Urothelium cell line (cell line): ENCODE data around the gene POLR2I.
"Not testable (repeated sequence)": the region's sequence is repeated elsewhere in the genome, so short reads cannot be mapped to it uniquely, and the experiment has no call there.

Experiments
- DNase-seq: peaks from one replicate; pipeline ENCODE4 v3.0.0; 2011; ENCODE audit warnings: low spot score, mixed read lengths
- FAIRE-seq: peaks from 2 replicates; lab custom pipeline; 2011; peaks lifted over from hg19 to GRCh38; lab: Jason Lieb, UNC

Gene POLR2I

GRCh38 chr19:36134867-36135266, 20.2 kb upstream of the POLR2I start:
- not testable (repeated sequence) for DNase-seq, FAIRE-seq

- DNase-seq, FAIRE-seq: not testable (repeated sequence)
These were observed 16.5 kb upstream of the POLR2I start for GRCh38 chr19:36131221-36131620.

- no peak for DNase-seq
- no peak for FAIRE-seq
These were observed 13.7 kb upstream of the POLR2I start for GRCh38 chr19:36128392-36128736.

- no peak for DNase-seq
- FAIRE-seq: no peak
These were observed 10.9 kb upstream of the POLR2I start for GRCh38 chr19:36125557-36125956.

GRCh38 chr19:36121486-36122124, 6.9 kb upstream of the POLR2I start:
- DNase-seq (no peak), FAIRE-seq (no peak)

- DNase-seq (no peak), FAIRE-seq (no peak)
These were observed 6.3 kb upstream of the POLR2I start for GRCh38 chr19:36120984-36121358.

GRCh38 chr19:36120092-36120983, 5.7 kb upstream of the POLR2I start:
- FAIRE-seq (no peak), DNase-seq (no peak)

GRCh38 chr19:36116344-36116637, 1.6 kb upstream of the POLR2I start:
- FAIRE-seq: no peak
- no peak for DNase-seq

GRCh38 chr19:36115453-36116343, 1.0 kb upstream of the POLR2I start, which contains the start of gene TBCB:
Gene TBCB (plus strand): TSS chr19:36115468. CDS start chr19:36115561, 93 bp downstream.
- FAIRE-seq (no peak), DNase-seq (peak; percentile 75)

GRCh38 chr19:36113894-36114720, 568 bp downstream of the POLR2I start:
- FAIRE-seq (no peak), DNase-seq (no peak)

- DNase-seq (no peak), FAIRE-seq (no peak)
These were observed 1.2 kb downstream of the POLR2I start for GRCh38 chr19:36113425-36113824.

GRCh38 chr19:36112678-36113077, 2.0 kb downstream of the POLR2I start:
- FAIRE-seq (no peak), DNase-seq (no peak)

- DNase-seq (no peak), FAIRE-seq (no peak)
These were observed 3.5 kb downstream of the POLR2I start for GRCh38 chr19:36111200-36111539.

- FAIRE-seq (no peak), DNase-seq (no peak)
These were observed 4.0 kb downstream of the POLR2I start, which contains the start of gene OVOL3 for GRCh38 chr19:36110487-36111199. Gene OVOL3 (plus strand): TSS chr19:36111143. CDS start chr19:36111203, 60 bp downstream.

GRCh38 chr19:36108684-36109083, 6.0 kb downstream of the POLR2I start:
- DNase-seq (no peak), FAIRE-seq (no peak)

- DNase-seq: no peak
- no peak for FAIRE-seq
These were observed 7.7 kb downstream of the POLR2I start for GRCh38 chr19:36106991-36107390.

- DNase-seq: no peak
These were observed 8.2 kb downstream of the POLR2I start for GRCh38 chr19:36106441-36106840.

GRCh38 chr19:36103842-36104552, 10.7 kb downstream of the POLR2I start:
- FAIRE-seq (no peak), DNase-seq (no peak)

More at GRCh38 chr19:36106441-36106840, 8.2 kb downstream of the POLR2I start:
- FAIRE-seq: no peak

GRCh38 chr19:36103040-36103626, 11.5 kb downstream of the POLR2I start:
- no peak for FAIRE-seq
- DNase-seq: no peak
